Uterus (tissue), 2 donors: ENCODE results near the gene PROX1.

ENCODE experiments used
- CTCF ChIP-seq, 4 experiments: fragments of 200-600 bp in 2 of 4; fragments of 450-650 bp in 2 of 4; sonication (generic) in 2 of 4; IDR thresholded peaks; one replicate each; pipeline ENCODE4 v1.5.1; 2016 to 2019; ENCODE audit warnings: antibody characterized with exemption in 4 of 4, mild to moderate bottlenecking in 2 of 4, moderate library complexity in 1 of 4
- POLR2A ChIP-seq, 2 donors: fragments of 450-650 bp; IDR thresholded peaks; one replicate each; pipeline ENCODE4 v1.6.1; 2016; ENCODE audit warnings: antibody characterized with exemption in 2 of 2, mild to moderate bottlenecking in 1 of 2, moderate library complexity in 1 of 2

GRCh38 chr1:214085325-214085724 lies 97.6 kb downstream of the PROX1 start:
- no peak for TF ChIP-seq CTCF (IDR thresholded peaks at IDR 0.05)
- TF ChIP-seq POLR2A (IDR thresholded peaks at IDR 0.05): no peak
